ENCODE results near the gene CRBN.

GRCh38 chr3:3184876-3185275, 5.4 kb upstream of the CRBN start:
- TF ChIP-seq POLR2AphosphoS5 (IDR thresholded peaks at IDR 0.05; ENCODE audit: borderline replicate concordance, low read depth, low read length), result no peak
- TF ChIP-seq FOXP2 (optimal IDR thresholded peaks at IDR 0.05; ENCODE audit: control extremely low read depth, extremely low read length, insufficient read depth), result no peak
- TF ChIP-seq EZH2 (IDR thresholded peaks at IDR 0.05), result no peak
